Sciatic nerve (tissue), 2 donors: ENCODE measurements around the gene DENND1C. TPM values are rescaled to one million over a fixed set of nuclear protein-coding genes. Genes with fewer than 3 reads are reported as not detected.

Experiments
- ATAC-seq: fragments of 200-7000 bp; cut with Tn5 transposase; one replicate; pipeline ENCODE4 v1.9.1; 2020; ENCODE audit warnings: mild to moderate bottlenecking, moderate library complexity
- DNase-seq: peaks from one replicate; pipeline ENCODE4 v3.0.0-alpha.2; 2020; ENCODE audit warnings: low spot score
- intact Hi-C: fragments of 100-400 bp; cut with DNase I; formaldehyde crosslinking; loops from one replicate; pipeline ENCODE4 v1.14.2; 2022
- total RNA-seq: library from RNA; stranded (reverse); fragmentation: NEBNext Ultra II Directional; extraction: Animal tissue kit (Norgen Biotek cat#: 25700); gene quantifications from one replicate; pipeline ENCODE4 v1.2.1, GENCODE V29; 2021
- donor health status: DM: no; HTN: no; CAD: no.
- donor health status: DM: no; HTN: no; CAD: no.

Gene DENND1C
- total RNA-seq, 1 donor from 2014 or later = 5.5 TPM

DNA sequence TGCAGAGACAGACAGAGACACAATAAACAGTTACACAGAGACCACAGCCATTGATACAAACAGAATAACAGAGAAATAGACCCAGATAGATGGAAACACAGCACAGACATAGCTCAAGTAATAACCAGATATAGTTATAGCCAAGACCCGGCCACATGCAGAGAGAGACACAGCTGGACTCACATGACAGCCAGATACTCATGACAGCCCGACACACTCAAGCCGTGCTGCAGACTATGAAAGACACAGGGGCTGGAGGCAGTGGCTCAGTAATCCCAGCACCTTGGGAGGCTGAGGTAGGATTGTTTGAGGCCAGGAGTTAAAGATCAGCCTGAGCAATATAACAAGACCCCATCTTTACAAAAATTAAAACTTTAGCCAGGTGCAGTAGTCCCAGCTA lies 1.6 kb upstream of the DENND1C start:
- intact Hi-C loops = no loop called here
- DNase-seq = no peak
- no peak for ATAC-seq

- DNase-seq = no peak
- intact Hi-C loops = no loop called here
- ATAC-seq = no peak
These were observed 728 bp upstream of the DENND1C start for GRCh38 chr19:6482343-6482686.

- ATAC-seq (peak; percentile 28), DNase-seq (no peak)
- intact Hi-C loops = no loop called here
These were observed 655 bp downstream of the DENND1C start for GRCh38 chr19:6480848-6481415.

DNA sequence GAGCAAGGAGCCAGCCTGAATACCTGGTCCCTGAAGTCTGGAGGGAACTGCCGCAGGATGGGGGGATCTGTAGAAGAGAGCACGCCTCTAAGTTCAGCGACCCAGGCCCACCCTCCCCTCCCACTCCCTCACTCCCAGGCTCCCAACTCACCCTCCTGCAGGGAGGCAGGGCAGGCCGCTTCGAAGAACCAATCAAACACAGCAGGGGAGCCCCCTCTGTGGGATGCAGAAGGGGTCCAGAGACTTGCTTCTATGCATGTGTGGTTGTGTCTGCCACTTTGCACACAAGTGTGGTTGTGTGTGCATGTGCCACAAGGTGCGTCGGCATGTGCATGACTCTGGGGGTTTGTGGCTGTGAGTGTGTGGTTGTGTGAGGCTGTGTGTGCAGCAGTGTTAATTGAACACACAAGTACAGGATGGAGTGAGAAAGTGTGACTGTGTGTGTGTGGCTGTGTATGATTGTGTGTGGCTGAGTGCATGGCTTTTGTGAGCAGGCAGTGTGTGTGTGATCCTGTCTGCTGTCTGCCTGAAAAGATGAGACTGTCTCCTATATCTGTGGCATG lies 1.7 kb downstream of the DENND1C start:
- no peak for DNase-seq
- intact Hi-C loops = no loop called here
- no peak for ATAC-seq

DNA sequence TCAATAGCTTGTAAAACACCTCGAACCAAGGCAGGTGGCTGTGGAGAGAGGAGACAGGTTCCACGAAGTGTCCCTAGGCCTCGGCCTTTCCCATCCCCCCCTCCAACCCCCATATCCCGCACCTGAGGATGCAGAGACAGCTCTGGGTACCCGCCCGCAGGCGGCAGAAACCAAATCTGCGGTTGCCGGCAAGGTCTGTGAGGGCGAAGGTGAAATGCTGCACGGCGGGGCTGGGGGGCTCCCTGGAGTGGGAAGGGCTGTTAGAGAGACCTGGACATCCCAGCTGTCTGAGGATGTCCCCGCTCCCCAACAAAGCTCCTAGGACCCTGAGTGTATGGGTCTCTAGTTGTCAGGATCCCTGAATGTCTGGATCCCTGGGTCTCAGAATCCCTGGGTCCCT lies 2.8 kb downstream of the DENND1C start:
- intact Hi-C loops = no loop called here
- DNase-seq (no peak), ATAC-seq (no peak)

- DNase-seq = no peak
- ATAC-seq = no peak
- intact Hi-C loops = no loop called here
These were observed 4.6 kb downstream of the DENND1C start for GRCh38 chr19:6476896-6477431.

DNA sequence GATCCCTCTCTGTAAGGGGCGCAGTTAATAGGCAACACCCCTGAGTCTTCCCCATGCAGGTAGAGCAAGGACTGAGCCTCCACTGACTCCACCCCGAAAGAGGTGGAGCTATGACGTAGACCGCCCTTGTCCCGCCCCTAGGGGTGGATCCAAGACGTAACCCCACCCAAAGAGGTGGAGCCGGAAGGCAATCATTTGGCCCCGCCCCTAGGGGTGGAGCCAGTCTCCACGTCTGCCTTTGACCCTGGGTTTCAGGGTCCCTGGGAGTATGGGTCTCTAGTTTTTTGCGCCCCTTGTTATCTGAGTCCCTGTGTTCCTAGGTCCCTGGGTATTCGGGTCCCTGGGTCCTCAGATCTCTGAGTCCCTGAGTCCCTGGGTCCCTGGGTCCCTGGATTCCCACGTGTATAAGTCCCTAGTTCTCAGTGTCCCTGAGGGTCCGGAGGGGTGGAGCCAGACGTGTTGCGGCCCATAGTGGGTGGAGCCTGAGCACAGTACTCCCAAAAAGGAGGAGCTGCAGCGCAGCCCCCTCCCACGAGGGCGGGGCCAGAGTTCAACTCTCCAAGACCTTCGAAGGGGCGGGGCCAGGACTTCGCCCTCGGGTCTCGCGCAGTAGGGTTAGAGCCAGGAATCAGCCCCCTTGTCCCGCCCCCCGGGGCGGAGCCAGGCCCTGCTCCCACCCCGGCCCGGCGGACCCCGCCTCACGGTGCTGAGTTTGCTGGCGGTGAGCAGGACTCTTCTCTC lies 5.3 kb downstream of the DENND1C start:
- peak; percentile 71 for DNase-seq
- peak; percentile 81 for ATAC-seq
- intact Hi-C loops = no loop called here

DNA sequence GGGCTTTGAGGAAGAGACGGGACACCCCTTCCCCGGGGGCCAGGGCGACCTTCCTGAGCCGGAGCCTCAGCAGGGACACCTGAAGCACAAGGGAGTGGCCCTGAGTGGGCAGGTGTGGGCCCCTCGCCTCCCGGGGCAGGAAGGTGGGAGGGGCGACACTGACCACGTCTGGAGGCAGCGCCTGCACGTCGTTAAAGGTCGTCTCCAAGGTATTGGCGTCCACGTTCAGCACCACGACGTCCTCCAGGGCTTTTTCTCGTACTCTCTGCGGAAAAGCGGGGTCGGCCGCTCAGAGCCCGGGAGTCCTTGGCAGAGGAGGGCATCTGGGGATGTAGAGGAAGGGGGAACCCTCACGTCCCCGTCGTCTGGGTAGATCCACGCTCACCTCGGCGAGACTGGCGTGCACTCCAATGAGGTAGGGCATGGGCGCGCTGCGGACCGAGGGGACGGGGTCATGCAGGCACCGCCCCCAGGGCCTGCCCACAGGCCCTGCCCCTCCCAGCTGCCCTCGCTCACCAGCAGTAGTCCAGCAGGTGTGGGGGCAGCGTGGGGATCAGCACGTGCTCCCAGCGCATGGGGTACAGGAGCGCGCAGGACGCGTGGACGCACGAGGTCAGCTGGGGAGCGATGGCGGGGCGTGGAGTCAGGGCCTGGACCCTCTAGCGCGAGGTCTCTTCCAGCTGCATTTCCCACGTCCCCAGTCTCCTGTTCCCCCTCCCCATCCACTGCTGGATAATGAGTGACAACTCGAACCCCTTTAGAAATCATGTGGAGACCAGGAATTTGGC lies 6.1 kb downstream of the DENND1C start:
- intact Hi-C loops = no loop called here
- DNase-seq = no peak
- peak; percentile 24 for ATAC-seq

- DNase-seq (no peak), ATAC-seq (no peak)
- intact Hi-C loops = no loop called here
These were observed 7.9 kb downstream of the DENND1C start for GRCh38 chr19:6473647-6474046.

DNA sequence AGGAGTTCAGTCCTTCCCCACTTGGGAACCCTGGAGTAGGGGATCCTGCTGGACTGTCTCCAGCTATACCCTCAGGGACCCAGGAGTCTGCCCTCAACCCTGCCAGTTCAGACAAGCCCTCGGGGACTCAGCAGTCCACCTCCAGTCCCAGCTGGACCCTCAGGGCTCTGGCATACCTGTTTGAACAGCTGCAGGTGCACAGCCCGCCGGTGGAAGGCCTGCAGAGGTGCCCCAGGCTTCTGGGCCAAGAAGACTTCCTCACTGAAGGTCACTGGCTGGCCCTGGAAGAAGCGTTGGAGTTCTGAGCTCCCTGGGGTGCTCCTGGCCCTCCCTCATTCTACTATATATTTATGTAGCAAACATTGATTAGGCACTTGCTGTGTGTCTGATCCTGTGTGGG lies 8.9 kb downstream of the DENND1C start:
- intact Hi-C loops = no loop called here
- ATAC-seq (no peak), DNase-seq (no peak)

DNA sequence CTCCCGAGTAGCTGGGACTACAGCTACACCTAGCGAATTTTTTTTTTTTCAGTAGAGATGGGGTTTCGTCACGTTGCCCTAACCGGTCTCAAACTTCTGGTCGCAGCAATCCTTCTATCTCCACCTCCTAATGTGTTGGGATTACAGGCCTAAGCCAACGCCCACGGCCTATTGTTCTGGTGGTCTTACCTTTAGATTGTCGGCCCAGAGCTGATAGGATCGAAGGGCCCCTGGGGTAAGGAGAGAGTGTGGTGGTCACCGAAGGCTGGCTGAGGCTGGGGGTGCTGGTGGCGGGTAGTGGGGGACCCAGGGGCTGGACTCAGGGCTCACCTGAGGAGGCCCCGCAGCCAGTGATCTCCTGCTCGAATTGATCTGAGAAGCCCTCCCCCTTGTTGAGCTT lies 10.5 kb downstream of the DENND1C start:
- ATAC-seq = no peak
- intact Hi-C loops = no loop called here

DNA sequence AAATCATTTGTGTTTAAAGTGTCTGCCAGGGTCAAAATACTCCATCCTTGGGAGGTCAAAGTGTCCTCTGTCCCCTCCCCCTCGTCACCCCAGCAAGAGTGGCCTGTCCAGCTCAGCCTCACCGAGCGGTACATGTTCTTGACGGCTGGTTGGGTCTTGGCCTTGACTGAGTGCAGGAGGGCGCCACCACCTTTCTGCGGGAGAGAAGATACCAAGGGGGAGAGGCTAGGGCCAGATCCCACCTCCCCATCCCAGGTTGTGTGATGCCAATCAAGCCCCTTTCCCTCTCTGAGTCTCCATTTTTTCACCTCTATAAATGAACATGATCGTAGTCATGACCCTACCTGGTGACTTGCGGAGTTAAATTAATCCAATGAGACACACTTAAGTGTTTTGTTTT lies 11.4 kb downstream of the DENND1C start:
- no peak for DNase-seq
- ATAC-seq = no peak
- intact Hi-C loops = no loop called here

More for the DNA sequence above, 10.5 kb downstream of the DENND1C start:
- DNase-seq = no peak

- no peak for DNase-seq
- no peak for ATAC-seq
- intact Hi-C loops = no loop called here
These were observed 14.2 kb downstream of the DENND1C start for GRCh38 chr19:6467384-6467783.

GRCh38 chr19:6466526-6467248 lies 14.9 kb downstream of the DENND1C start:
- intact Hi-C loops = no loop called here
- DNase-seq = no peak
- no peak for ATAC-seq

GRCh38 chr19:6465663-6466062 lies 15.9 kb downstream of the DENND1C start:
- intact Hi-C loops = no loop called here
- ATAC-seq = no peak
- DNase-seq = no peak

GRCh38 chr19:6465006-6465405 lies 16.6 kb downstream of the DENND1C start:
- no peak for DNase-seq
- intact Hi-C loops = no loop called here
- ATAC-seq = no peak

GRCh38 chr19:6464070-6464873 lies 17.3 kb downstream of the DENND1C start, which contains the start of gene CRB3:
CRB3 (plus strand) TSS chr19:6464271; CDS start chr19:6464702, 431 bp downstream.
- DNase-seq (no peak), ATAC-seq (no peak)
- intact Hi-C loops = no loop called here
